Lung (tissue), 12 donors: Measurements from ENCODE around the gene ABLIM2. TPM values are rescaled to one million over a fixed set of nuclear protein-coding genes. Genes with fewer than 3 reads are reported as not detected.

Experiments used
- ATAC-seq: fragments of 200-7000 bp; cut with Tn5 transposase; one replicate; pipeline ENCODE4 v1.9.1; 2020; ENCODE audit warnings: moderate number of reproducible peaks; ENCODE audit not compliant: insufficient read depth, low FRiP score
- DNase-seq, 3 donors: peaks; one replicate each; pipeline ENCODE4 v3.0.0-alpha.2; 2013 to 2017
- H3K27ac ChIP-seq, 2 donors: one replicate each; pipeline ENCODE4 v1.5.1; 2013; ENCODE audit warnings: mild to moderate bottlenecking in 2 of 2, moderate library complexity in 2 of 2, control low read depth in 1 of 2, inconsistent platforms in 1 of 2, low read depth in 1 of 2, low read length in 1 of 2
- H3K27me3 ChIP-seq, 3 donors: one replicate each; pipeline ENCODE4 v1.5.1; 2013; ENCODE audit warnings: low read length in 2 of 3; ENCODE audit not compliant: control insufficient read depth in 3 of 3, insufficient read depth in 3 of 3
- H3K36me3 ChIP-seq, 4 donors: one replicate each; pipeline ENCODE4 v1.5.1; 2013; ENCODE audit warnings: low read length in 4 of 4, mild to moderate bottlenecking in 1 of 4, moderate library complexity in 1 of 4; ENCODE audit not compliant: control insufficient read depth in 4 of 4, insufficient read depth in 4 of 4
- H3K4me1 ChIP-seq, 5 donors: one replicate each; pipeline ENCODE4 v1.5.1; 2013; ENCODE audit warnings: low read length in 5 of 5, mild to moderate bottlenecking in 2 of 5, moderate library complexity in 1 of 5; ENCODE audit not compliant: control insufficient read depth in 5 of 5, insufficient read depth in 5 of 5
- H3K4me3 ChIP-seq: one replicate; pipeline ENCODE4 v1.5.1; 2013; ENCODE audit warnings: mild to moderate bottlenecking, control low read depth, moderate library complexity
- H3K9ac ChIP-seq, 2 donors: one replicate each; pipeline ENCODE4 v1.5.1; 2013; ENCODE audit warnings: low read length in 2 of 2, control low read depth in 1 of 2; ENCODE audit not compliant: insufficient read depth in 1 of 2
- H3K9me3 ChIP-seq, 4 donors: one replicate each; pipeline ENCODE4 v1.5.1; 2013; ENCODE audit warnings: low read length in 3 of 4, mild to moderate bottlenecking in 1 of 4, moderate library complexity in 1 of 4; ENCODE audit not compliant: control insufficient read depth in 4 of 4, insufficient read depth in 3 of 4
- CTCF ChIP-seq: IDR thresholded peaks from 2 replicates; pipeline ENCODE4 v1.5.1; 2012; ENCODE audit warnings: mild to moderate bottlenecking; ENCODE audit errors: control extremely low read depth, extremely low read depth
- WGBS, 2 donors: extraction: QIAGEN DNeasy Blood & Tissue Kit; methylation state at CpG; one replicate each; pipeline ENCODE4 v1.1.7; 2013; 5-methylcytosine and 5-hydroxymethylcytosine counted together
- polyA plus RNA-seq, 2 donors: library from polyadenylated mRNA; stranded (reverse); fragments of 200-250 nt; gene quantifications; one replicate each; pipeline ENCODE4 v1.2.1, GENCODE V29; 2013
- total RNA-seq, 2 donors: library from RNA; depleted of rRNA in 1 of 2; stranded (reverse); fragments of >200 nt in 1 of 2; gene quantifications; one replicate each; pipeline ENCODE4 v1.2.1, GENCODE V29; 2014 to 2021
- donor health status: control.
- donor health status: control.
- donor health status: Bipolar disorder and iron deficiency.
- donor health status: healthy.
- donor health status: DM: yes; HTN: yes; CAD: no.

ABLIM2 gene
- total and polyA plus RNA-seq, 4 donors: 1.7 to 10.9 (median 5.2) TPM

GRCh38 chr4:8015512-8015911, 143.1 kb downstream of the ABLIM2 start:
- H3K4me1 ChIP-seq: peaks cover 0 to 13% (median 0%) of the 10 kb centered on the region in 5 donors
- H3K27me3 ChIP-seq: no peaks in the 10 kb centered on the region
- ATAC-seq (no peak), DNase-seq (peak in 2 of 3 donors; percentile 30 to 35)
- no peaks in the 10 kb centered on the region for H3K9me3 ChIP-seq
- WGBS, 2 donors: 41 to 45% methylated on average over 4 of the region's 4 CpGs
- H3K4me3 ChIP-seq: no peak overlapping the region
- H3K27ac ChIP-seq: no peak overlapping the region
- no peak for TF ChIP-seq CTCF
- H3K9ac ChIP-seq: no peak overlapping the region
- no peaks in the 10 kb centered on the region for H3K36me3 ChIP-seq

DNA sequence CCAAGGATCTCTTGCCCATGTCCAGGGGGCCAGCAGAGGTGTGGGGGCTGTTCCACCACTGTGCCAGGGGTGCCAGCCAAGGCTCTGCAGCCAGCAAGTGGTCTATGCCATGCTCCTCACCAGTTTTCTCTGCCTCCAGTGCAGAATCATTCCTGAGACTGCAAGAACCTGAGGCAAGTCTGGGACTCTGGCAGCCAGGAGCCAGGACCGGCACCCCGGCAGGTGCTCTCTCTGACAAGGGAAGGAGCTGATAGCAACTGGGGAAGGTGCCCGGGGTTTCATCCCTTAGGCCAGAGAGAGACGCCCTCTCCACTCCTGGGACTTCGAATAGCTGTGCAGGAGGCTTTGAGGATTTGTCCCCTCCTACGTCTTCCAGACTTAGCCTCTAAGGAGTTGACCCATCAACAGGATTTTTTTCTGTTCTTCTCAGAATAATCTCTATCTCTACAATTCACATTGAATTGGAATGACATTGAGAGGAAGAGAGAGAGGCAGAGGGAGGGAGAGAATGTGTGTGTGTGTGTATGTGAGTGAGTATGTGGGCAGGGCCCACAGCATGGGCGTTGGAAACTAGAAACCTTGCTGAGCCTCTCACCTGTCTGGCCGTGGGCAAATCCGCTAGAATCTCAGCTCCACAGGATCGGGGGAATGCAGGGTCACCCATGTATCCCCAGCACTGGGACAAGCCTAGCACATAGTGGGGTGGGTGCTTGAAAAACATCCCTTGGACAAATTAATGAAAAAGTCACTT, 144.5 kb downstream of the ABLIM2 start:
- H3K27me3 ChIP-seq: no peaks in the 10 kb centered on the region
- ATAC-seq (no peak), DNase-seq (no peak)
- peaks cover 0 to 22% (median 9%) of the 10 kb centered on the region in 5 donors for H3K4me1 ChIP-seq
- no peaks in the 10 kb centered on the region for H3K36me3 ChIP-seq
- H3K27ac ChIP-seq: no peak overlapping the region
- no peak overlapping the region for H3K4me3 ChIP-seq
- TF ChIP-seq CTCF: no peak
- H3K9ac ChIP-seq: no peak overlapping the region
- no peaks in the 10 kb centered on the region for H3K9me3 ChIP-seq
- WGBS, 2 donors: 76 to 86% methylated on average over 10 of the region's 10 CpGs

- Histone ChIP-seq H3K9me3 (no peaks in the 10 kb centered on the region), H3K36me3 (peaks cover 0 to 2% (median 0%) of the 10 kb centered on the region in 4 donors), H3K27ac (no peak overlapping the region), H3K9ac (no peak overlapping the region), H3K4me3 (no peak overlapping the region), H3K4me1 (peaks cover 0 to 22% (median 9%) of the 10 kb centered on the region in 5 donors), H3K27me3 (no peaks in the 10 kb centered on the region)
- 94 to 95% methylated on average over 3 of the region's 3 CpGs for WGBS, 2 donors
- ATAC-seq (no peak), DNase-seq (no peak)
- TF ChIP-seq CTCF: no peak
Observed at GRCh38 chr4:8012517-8012916, 146.1 kb downstream of the ABLIM2 start.
